ENCODE data around the gene ARPIN. TPM values are rescaled to one million over a fixed set of nuclear protein-coding genes. Genes with fewer than 3 reads are reported as not detected.
"Not testable (repeated sequence)": the region's sequence is repeated elsewhere in the genome, so short reads cannot be mapped to it uniquely, and the experiment has no call there.

The ARPIN gene
- polyA plus RNA-seq, 1 experiment: 11.8 TPM

DNA sequence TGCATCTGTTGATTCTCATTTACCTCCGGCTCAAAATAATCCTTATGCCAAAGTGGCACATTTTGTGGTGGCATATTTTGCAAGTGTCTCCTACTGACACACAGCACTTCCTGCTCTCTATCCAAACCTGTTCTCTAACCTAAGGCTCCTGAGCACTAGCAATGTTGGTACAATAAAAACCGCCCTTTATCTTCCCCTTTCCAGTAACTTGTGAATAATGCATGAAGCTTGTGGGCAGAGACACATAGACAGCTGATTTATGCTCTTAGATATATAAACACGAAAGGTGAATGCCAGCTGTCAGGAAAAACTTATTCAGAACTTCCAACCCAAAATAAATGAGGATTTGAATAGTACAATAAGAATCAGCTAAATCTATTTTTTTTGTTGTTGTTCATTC is 34.6 kb upstream of the ARPIN start:
- Histone ChIP-seq H3K27me3 (ENCODE audit: control insufficient read depth, insufficient read depth, low read length) (peaks cover 5% of the 10 kb centered on the region), H3K27ac (ENCODE audit: low read depth, low read length) (no peak overlapping the region), H3K9me3 (ENCODE audit: control insufficient read depth, insufficient read depth, low read length) (no peaks in the 10 kb centered on the region), H3K4me3 (ENCODE audit: low read depth, low read length) (no peak overlapping the region)
- TF ChIP-seq, protein P1, sequence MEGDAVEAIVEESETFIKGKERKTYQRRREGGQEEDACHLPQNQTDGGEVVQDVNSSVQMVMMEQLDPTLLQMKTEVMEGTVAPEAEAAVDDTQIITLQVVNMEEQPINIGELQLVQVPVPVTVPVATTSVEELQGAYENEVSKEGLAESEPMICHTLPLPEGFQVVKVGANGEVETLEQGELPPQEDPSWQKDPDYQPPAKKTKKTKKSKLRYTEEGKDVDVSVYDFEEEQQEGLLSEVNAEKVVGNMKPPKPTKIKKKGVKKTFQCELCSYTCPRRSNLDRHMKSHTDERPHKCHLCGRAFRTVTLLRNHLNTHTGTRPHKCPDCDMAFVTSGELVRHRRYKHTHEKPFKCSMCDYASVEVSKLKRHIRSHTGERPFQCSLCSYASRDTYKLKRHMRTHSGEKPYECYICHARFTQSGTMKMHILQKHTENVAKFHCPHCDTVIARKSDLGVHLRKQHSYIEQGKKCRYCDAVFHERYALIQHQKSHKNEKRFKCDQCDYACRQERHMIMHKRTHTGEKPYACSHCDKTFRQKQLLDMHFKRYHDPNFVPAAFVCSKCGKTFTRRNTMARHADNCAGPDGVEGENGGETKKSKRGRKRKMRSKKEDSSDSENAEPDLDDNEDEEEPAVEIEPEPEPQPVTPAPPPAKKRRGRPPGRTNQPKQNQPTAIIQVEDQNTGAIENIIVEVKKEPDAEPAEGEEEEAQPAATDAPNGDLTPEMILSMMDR (IDR thresholded peaks at IDR 0.05; ENCODE audit: low read depth, low read length): no peak
- DNase-seq (ENCODE audit: low read depth, low spot score): no peak
- POLR2A ChIA-PET: no interaction called here
- CTCF ChIA-PET: interaction anchor here (1.0 kb wide), 1 partner anchor 73 kb away, joined by 3 read pairs; no protein-coding TSS in a partner anchor

DNA sequence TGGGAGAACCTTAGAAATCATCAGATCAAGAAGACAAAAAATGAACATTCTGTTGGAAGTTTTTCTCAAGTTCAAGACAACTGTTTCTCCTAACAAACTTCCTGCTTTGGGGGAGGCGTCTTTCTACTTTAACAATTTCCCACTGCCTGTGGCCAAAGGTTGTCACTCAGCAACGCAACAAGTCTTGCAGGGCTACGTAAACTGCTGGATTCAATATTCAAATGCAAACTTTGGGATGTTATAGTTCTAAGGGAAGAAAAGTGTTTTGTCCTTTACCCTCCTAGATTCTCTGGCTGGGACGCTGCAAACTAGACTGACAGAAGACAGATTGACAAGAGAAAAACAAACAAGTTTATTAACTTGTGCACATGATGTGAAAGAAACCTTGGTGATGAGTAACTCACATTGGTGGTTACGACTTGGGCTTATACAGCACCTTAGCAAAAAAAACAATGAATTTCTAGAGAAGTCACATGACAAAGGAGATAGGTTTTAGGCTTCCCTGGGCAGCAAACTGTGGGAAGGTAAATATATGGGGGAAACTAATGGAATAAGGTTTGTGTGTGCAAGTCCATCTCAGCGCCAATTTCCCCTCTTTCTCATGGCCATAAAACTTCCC is 34.0 kb upstream of the ARPIN start:
- TF ChIP-seq, protein P1 (IDR thresholded peaks at IDR 0.05; ENCODE audit: low read depth, low read length): no peak
- POLR2A ChIA-PET: no interaction called here
- no peak for DNase-seq (ENCODE audit: low read depth, low spot score)
- Histone ChIP-seq H3K9me3 (ENCODE audit: control insufficient read depth, insufficient read depth, low read length) (no peaks in the 10 kb centered on the region), H3K27me3 (ENCODE audit: control insufficient read depth, insufficient read depth, low read length) (peaks cover 5% of the 10 kb centered on the region), H3K4me3 (ENCODE audit: low read depth, low read length) (no peak overlapping the region), H3K27ac (ENCODE audit: low read depth, low read length) (no peak overlapping the region)
- CTCF ChIA-PET: no interaction called here

DNA sequence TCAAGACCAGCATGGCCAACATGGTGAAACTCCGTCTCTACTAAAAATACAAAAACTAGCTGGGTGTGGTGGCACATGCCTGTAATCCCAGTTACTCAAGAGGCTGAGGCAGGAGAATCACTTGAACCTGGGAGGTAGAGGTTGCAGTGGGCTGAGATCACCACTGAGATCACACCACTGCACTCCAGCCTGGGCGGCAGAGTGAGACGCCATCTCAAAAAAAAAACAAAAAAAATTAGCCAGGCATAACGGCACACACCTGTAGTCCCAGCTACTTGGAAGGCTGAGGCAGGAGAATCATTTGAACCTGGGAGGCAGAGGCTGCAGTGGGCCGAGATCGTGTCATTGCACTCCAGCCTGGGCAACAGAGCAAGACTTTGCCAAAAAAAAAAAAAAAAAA is 31.0 kb upstream of the ARPIN start:
- POLR2A ChIA-PET; H3K27me3 ChIP-seq (ENCODE audit: control insufficient read depth, insufficient read depth, low read length): not testable (repeated sequence)
- CTCF ChIA-PET: interaction anchor here (0.6 kb wide), 1 partner anchor 572 kb away, joined by 3 read pairs; no protein-coding TSS in a partner anchor

DNA sequence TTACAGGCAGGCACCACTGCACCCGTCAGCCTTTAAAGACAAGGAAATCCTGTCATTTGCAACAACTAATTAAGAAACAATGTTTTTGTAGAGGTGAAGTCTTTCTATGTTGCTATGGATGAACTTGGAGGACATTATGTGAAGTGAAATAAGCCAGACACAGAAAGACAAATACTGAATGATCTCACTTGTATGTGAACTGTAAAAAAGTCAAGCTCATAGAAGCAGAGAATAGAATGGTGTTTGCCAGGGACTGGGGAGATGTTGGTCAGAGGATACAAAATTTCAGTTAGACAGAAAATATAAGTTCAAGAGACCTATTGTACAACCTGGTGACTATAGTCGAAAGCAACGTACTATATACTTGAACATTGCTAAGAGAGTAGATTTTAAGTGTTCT is 27.2 kb upstream of the ARPIN start:
- no peak for DNase-seq (ENCODE audit: low read depth, low spot score)
- H3K9me3 ChIP-seq (ENCODE audit: control insufficient read depth, insufficient read depth, low read length): no peaks in the 10 kb centered on the region
- no peak overlapping the region for H3K4me3 ChIP-seq (ENCODE audit: low read depth, low read length)
- H3K27ac ChIP-seq (ENCODE audit: low read depth, low read length): no peak overlapping the region
- CTCF ChIA-PET: no interaction called here
- TF ChIP-seq, protein P1 (IDR thresholded peaks at IDR 0.05; ENCODE audit: low read depth, low read length): no peak
- H3K27me3 ChIP-seq (ENCODE audit: control insufficient read depth, insufficient read depth, low read length): peaks cover 5% of the 10 kb centered on the region
- POLR2A ChIA-PET: interaction anchor here (0.6 kb wide), 1 partner anchor 132 kb away, joined by 4 read pairs; no protein-coding TSS in a partner anchor

More for the DNA sequence above, 31.0 kb upstream of the ARPIN start:
- not testable (repeated sequence) for H3K9me3 ChIP-seq (ENCODE audit: control insufficient read depth, insufficient read depth, low read length); H3K4me3 ChIP-seq (ENCODE audit: low read depth, low read length); H3K27ac ChIP-seq (ENCODE audit: low read depth, low read length); DNase-seq (ENCODE audit: low read depth, low spot score)

DNA sequence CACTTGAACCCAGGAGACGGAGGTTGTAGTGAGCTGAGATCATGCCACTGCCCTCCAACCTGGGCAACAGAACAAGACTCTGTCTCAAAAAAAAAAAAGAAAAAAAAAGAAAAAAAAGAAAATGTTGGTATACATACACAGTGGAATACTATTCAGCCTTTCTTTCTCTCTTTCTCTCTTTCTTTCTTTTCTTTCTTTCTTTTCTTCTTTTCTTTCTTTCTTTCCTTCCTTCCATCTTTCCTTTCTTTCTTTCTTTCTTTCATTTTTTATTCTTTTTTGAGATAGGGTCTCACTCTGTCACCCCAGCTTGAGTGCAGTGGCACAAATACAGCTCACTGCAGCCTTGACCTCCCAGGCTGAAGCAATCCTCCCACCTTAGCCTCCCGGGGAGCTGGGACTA is 26.6 kb upstream of the ARPIN start:
- H3K27me3 ChIP-seq (ENCODE audit: control insufficient read depth, insufficient read depth, low read length); CTCF ChIA-PET; H3K4me3 ChIP-seq (ENCODE audit: low read depth, low read length); H3K9me3 ChIP-seq (ENCODE audit: control insufficient read depth, insufficient read depth, low read length); H3K27ac ChIP-seq (ENCODE audit: low read depth, low read length); DNase-seq (ENCODE audit: low read depth, low spot score): not testable (repeated sequence)
- POLR2A ChIA-PET: interaction anchor here (0.6 to 0.7 kb wide), 2 partner anchors 132 to 385 kb away, joined by 4 read pairs; no protein-coding TSS in a partner anchor
